HCT116 (cell line): ENCODE data around the gene GMIP. TPM values are rescaled to one million over a fixed set of nuclear protein-coding genes. Genes with fewer than 3 reads are reported as not detected.

Experiments
- ATAC-seq: fragments of 200-7000 bp; cut with Tn5 transposase; 2 replicates; pipeline ENCODE4 v1.9.1; 2020; ENCODE audit warnings: mild to moderate bottlenecking, moderate library complexity
- BruUV-seq: library from RNA; stranded (reverse); fragments of 400-500 nt; replicated peaks from 2 replicates; lab custom pipeline; 2021; lab: Mats Ljungman, UMichigan
- CTCF ChIA-PET: fragments of 300-600 bp; sonication (Branson Sonifier 250); formaldehyde crosslinking; loops from one replicate; lab custom pipeline; 2021; ENCODE audit warnings: antibody characterized with exemption; lab: Charles Lee
- POLR2A ChIA-PET: fragments of 300-600, 350-600 bp; sonication (Branson Sonifier 250); formaldehyde crosslinking; loops from one replicate; lab custom pipeline; 2021; ENCODE audit warnings: antibody characterized with exemption; lab: Charles Lee
- RAD21 ChIA-PET, 2 experiments: fragments of 300-600 bp; sonication (Branson Sonifier 250); formaldehyde crosslinking; loops; one replicate each; lab custom pipeline; 2023; ENCODE audit warnings: low total read pairs in 2 of 2; ENCODE audit not compliant: uncharacterized antibody in 2 of 2, unreplicated experiment in 2 of 2, low non-redundant PET in 1 of 2; lab: Charles Lee
- DNase-seq: peaks from one replicate; pipeline ENCODE4 v3.0.0-alpha.2; 2010; ENCODE audit warnings: low read depth, low spot score
- H2AFZ ChIP-seq: fragments of 200-600 bp; shearing (Covaris generic), sonication (generic); 2 replicates; pipeline ENCODE4 v1.6.1; 2017; ENCODE audit warnings: low read depth, mixed run types, mixed read lengths, antibody characterized with exemption, low read length; ENCODE audit not compliant: poor library complexity, severe bottlenecking
- H3K27ac ChIP-seq: 2 replicates; pipeline ENCODE4 v1.5.1; 2012; ENCODE audit warnings: low read depth, low read length
- H3K27me3 ChIP-seq: fragments of 200-600 bp; sonication (generic); 2 replicates; pipeline ENCODE4 v1.6.1; 2016; ENCODE audit warnings: mixed run types, low read length, mixed read lengths; ENCODE audit not compliant: insufficient read depth
- H3K36me3 ChIP-seq, 2 experiments: fragments of 200-500 bp in 1 of 2; fragments of 200-600 bp in 1 of 2; sonication (Bioruptor generic) in 1 of 2; sonication (generic) in 1 of 2; 2 replicates each; pipeline versions ENCODE4 v1.5.1 to v1.6.1; 2014 to 2016; ENCODE audit warnings: low read length in 2 of 2, inconsistent platforms in 1 of 2, mixed read lengths in 1 of 2, mixed run types in 1 of 2; ENCODE audit not compliant: insufficient read depth in 2 of 2, control insufficient read depth in 1 of 2
- H3K4me1 ChIP-seq, 2 experiments: fragments of 200-600 bp in 1 of 2; sonication (generic) in 1 of 2; 2 replicates each; pipeline versions ENCODE4 v1.5.1 to v1.6.1; 2012 to 2017; ENCODE audit warnings: low read length in 2 of 2, inconsistent platforms in 1 of 2, mild to moderate bottlenecking in 1 of 2, mixed read lengths in 1 of 2, mixed run types in 1 of 2, moderate library complexity in 1 of 2; ENCODE audit not compliant: insufficient read depth in 2 of 2, control insufficient read depth in 1 of 2
- H3K4me2 ChIP-seq: fragments of 200-600 bp; sonication (generic); 2 replicates; pipeline ENCODE4 v1.6.1; 2017; ENCODE audit warnings: mixed run types, low read length, mixed read lengths
- H3K4me3 ChIP-seq, 2 experiments: fragments of 200-600 bp in 1 of 2; sonication (generic) in 1 of 2; replicated peaks in 1 of 2; 2 replicates each; pipeline ENCODE4 v1.5.1; 2011 to 2016; ENCODE audit warnings: low read length in 2 of 2, control low read depth in 1 of 2, low read depth in 1 of 2, mild to moderate bottlenecking in 1 of 2, mixed read lengths in 1 of 2, mixed run types in 1 of 2
- H3K79me2 ChIP-seq: fragments of 200-600 bp; sonication (generic); 2 replicates; pipeline ENCODE4 v1.6.1; 2017; ENCODE audit warnings: mild to moderate bottlenecking, mixed run types, low read length, moderate library complexity, mixed read lengths; ENCODE audit not compliant: insufficient read depth
- H3K9ac ChIP-seq: fragments of 200-600 bp; sonication (generic); 2 replicates; pipeline ENCODE4 v1.6.1; 2016; ENCODE audit warnings: low read length, mixed read lengths
- H3K9me2 ChIP-seq: fragments of 200-600 bp; sonication (generic), shearing (Covaris generic); 2 replicates; pipeline ENCODE4 v1.6.1; 2017; ENCODE audit warnings: mixed run types, mild to moderate bottlenecking, moderate library complexity; ENCODE audit not compliant: insufficient read depth
- H3K9me3 ChIP-seq, 2 experiments: fragments of 200-500 bp in 1 of 2; fragments of 200-600 bp in 1 of 2; sonication (Bioruptor generic) in 1 of 2; sonication (generic) in 1 of 2; 2 replicates each; pipeline ENCODE4 v1.6.1; 2014 to 2017; ENCODE audit warnings: low read length in 2 of 2, mixed read lengths in 2 of 2, inconsistent platforms in 1 of 2, low read depth in 1 of 2, mild to moderate bottlenecking in 1 of 2, mixed run types in 1 of 2, moderate library complexity in 1 of 2; ENCODE audit not compliant: control insufficient read depth in 1 of 2, insufficient read depth in 1 of 2
- H4K20me1 ChIP-seq: fragments of 200-600 bp; sonication (generic), shearing (Covaris generic); 2 replicates; pipeline ENCODE4 v1.6.1; 2017; ENCODE audit warnings: mixed run types, mild to moderate bottlenecking, moderate library complexity; ENCODE audit not compliant: insufficient read depth
- CEBPB ChIP-seq: IDR thresholded peaks from 2 replicates; pipeline ENCODE4 v1.6.1; 2012; ENCODE audit warnings: low read depth
- CTCF ChIP-seq, 3 experiments: fragments of 200-600 bp in 1 of 3; sonication (generic) in 1 of 3; IDR thresholded peaks in 2 of 3; conservative IDR thresholded peaks in 1 of 3; 2 replicates each; pipeline ENCODE4 v1.5.1; 2012 to 2017; ENCODE audit warnings: low read depth in 2 of 3, low read length in 2 of 3, antibody characterized with exemption in 1 of 3, borderline replicate concordance in 1 of 3, control low read depth in 1 of 3, mild to moderate bottlenecking in 1 of 3, mixed read lengths in 1 of 3, mixed run types in 1 of 3, moderate library complexity in 1 of 3; ENCODE audit not compliant: insufficient read depth in 1 of 3
- ELF1 ChIP-seq: IDR thresholded peaks from 2 replicates; pipeline ENCODE4 v1.6.1; 2012; ENCODE audit warnings: low read depth, borderline replicate concordance
- EZH2phosphoT487 ChIP-seq: fragments of 200-600 bp; IDR thresholded peaks from 2 replicates; pipeline ENCODE4 v1.6.1; 2018; ENCODE audit warnings: antibody characterized with exemption, borderline replicate concordance
- JUND ChIP-seq: IDR thresholded peaks from 2 replicates; pipeline ENCODE4 v1.6.1; 2012
- MAX ChIP-seq: IDR thresholded peaks from 2 replicates; pipeline ENCODE4 v1.6.1; 2012
- POLR2A ChIP-seq: IDR thresholded peaks from 2 replicates; pipeline ENCODE4 v1.7.0; 2011; ENCODE audit warnings: borderline replicate concordance; ENCODE audit not compliant: insufficient read depth, insufficient read length; ENCODE audit errors: extremely low read depth
- RAD21 ChIP-seq: IDR thresholded peaks from 2 replicates; pipeline ENCODE4 v1.6.1; 2012; ENCODE audit warnings: low read depth, mild to moderate bottlenecking
- SIN3A ChIP-seq: IDR thresholded peaks from 2 replicates; pipeline ENCODE4 v1.6.1; 2012; ENCODE audit warnings: low read depth
- TCF7L2 ChIP-seq: IDR thresholded peaks from 2 replicates; pipeline ENCODE4 v1.7.0; 2011; ENCODE audit warnings: borderline replicate concordance, inconsistent platforms; ENCODE audit not compliant: insufficient read depth, insufficient read length; ENCODE audit errors: extremely low read depth
- YY1 ChIP-seq: IDR thresholded peaks from 2 replicates; pipeline ENCODE4 v1.6.1; 2011; ENCODE audit warnings: low read length, low read depth, moderate library complexity, mild to moderate bottlenecking; ENCODE audit not compliant: insufficient replicate concordance; ENCODE audit errors: extremely low read depth
- ZNF274 ChIP-seq: fragments of 200-500 bp; sonication (Bioruptor generic); IDR thresholded peaks from 2 replicates; pipeline ENCODE4 v1.6.1; 2014; ENCODE audit warnings: mild to moderate bottlenecking, low read depth, low read length, inconsistent platforms
- intact Hi-C: fragments of 100-400 bp; cut with micrococcal nuclease; formaldehyde crosslinking; loops from 2 replicates; pipeline ENCODE4 v1.10.0; 2022
- total RNA-seq: library from RNA; stranded (reverse); gene quantifications from one replicate; pipeline ENCODE4 v1.2.1, GENCODE V29; 2021; ENCODE audit not compliant: unreplicated experiment

GMIP gene
- total RNA-seq, 1 experiment from 2014 or later, result 16.3 TPM

- no peaks in the 10 kb centered on the region for H3K27me3 ChIP-seq
- no peak for TF ChIP-seq ZNF274
- TF ChIP-seq, all 23 proteins: peak for 0
- Histone ChIP-seq H3K4me3 (no peak overlapping the region), H3K9ac (no peak overlapping the region), H3K4me2 (peak overlapping the region; percentile 91), H3K27ac (no peak overlapping the region), H3K79me2 (peaks cover 41% of the 10 kb centered on the region), H2AFZ (no peak overlapping the region), H4K20me1 (no peaks in the 10 kb centered on the region), H3K9me3 (no peaks in the 10 kb centered on the region), H3K36me3 (peaks cover 26 to 39% of the 10 kb centered on the region in 2 experiments), H3K4me1 (peaks cover 8 to 33% of the 10 kb centered on the region in 2 experiments; a peak in 3 of 4 replicates), H3K9me2 (no peaks in the 10 kb centered on the region)
- no TSS peak for BruUV-seq
- DNase-seq, result no peak
- ChIA-PET POLR2A (no interaction called here), CTCF (no interaction called here), RAD21 (no interaction called here)
- intact Hi-C loops, result no loop called here
- ATAC-seq, result no peak
These were observed 17.8 kb upstream of the GMIP start for GRCh38 chr19:19661141-19661674.

GRCh38 chr19:19659646-19660245 lies 16.3 kb upstream of the GMIP start:
- H3K9ac ChIP-seq, result no peak overlapping the region
- ATAC-seq (no peak), DNase-seq (no peak)
- peaks cover 36 to 48% of the 10 kb centered on the region in 2 experiments for H3K36me3 ChIP-seq
- H4K20me1 ChIP-seq, result no peaks in the 10 kb centered on the region
- no peak overlapping the region for H3K27ac ChIP-seq
- peaks cover 8 to 33% of the 10 kb centered on the region in 2 experiments; a peak in 3 of 4 replicates for H3K4me1 ChIP-seq
- TF ChIP-seq TCF7L2 (no peak), ELF1 (no peak), ZNF274 (no peak), JUND (no peak), CTCF (IDR thresholded peaks at IDR 0.05 in 2 of 3, conservative IDR thresholded peaks at IDR 0.05 in 1 of 3; ENCODE audit: borderline replicate concordance in 1 of 3, insufficient read depth in 1 of 3, low read depth in 2 of 3, low read length in 2 of 3) (no peak), MAX (no peak), RAD21 (no peak), POLR2A (no peak), CEBPB (no peak), YY1 (no peak), EZH2phosphoT487 (no peak), SIN3A (no peak)
- H3K9me3 ChIP-seq, result no peaks in the 10 kb centered on the region
- CTCF ChIA-PET, result no interaction called here
- H3K27me3 ChIP-seq, result no peaks in the 10 kb centered on the region
- intact Hi-C loops, result no loop called here
- no TSS peak for BruUV-seq
- H3K9me2 ChIP-seq, result no peaks in the 10 kb centered on the region
- H3K4me3 ChIP-seq, result no peak overlapping the region
- peaks cover 41% of the 10 kb centered on the region for H3K79me2 ChIP-seq
- no peak overlapping the region for H2AFZ ChIP-seq
- POLR2A ChIA-PET, result no interaction called here
- no peak overlapping the region for H3K4me2 ChIP-seq
- RAD21 ChIA-PET, result no interaction called here
